Measurements from ENCODE around the gene ANK2.

DNA sequence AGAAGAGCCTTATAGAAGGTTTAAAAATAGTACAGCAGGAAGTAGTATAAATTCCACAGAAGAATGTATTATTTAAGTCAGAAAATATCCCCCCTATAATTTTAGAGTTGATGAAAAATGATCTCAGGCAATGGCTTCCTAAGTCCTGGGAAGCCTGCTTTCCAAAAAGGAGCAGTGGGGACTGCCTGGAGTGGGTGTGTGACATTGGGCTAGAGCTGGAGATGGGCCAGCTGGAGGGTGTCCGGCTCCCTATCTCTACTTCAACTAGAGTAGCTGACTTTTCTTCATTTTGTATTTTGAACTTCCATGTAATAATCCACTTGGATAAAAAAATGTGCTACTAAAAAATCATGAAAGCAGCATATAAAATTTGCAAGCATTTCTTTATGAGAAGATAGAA is 253.9 kb downstream of the ANK2 start:
- TF ChIP-seq, protein P1, sequence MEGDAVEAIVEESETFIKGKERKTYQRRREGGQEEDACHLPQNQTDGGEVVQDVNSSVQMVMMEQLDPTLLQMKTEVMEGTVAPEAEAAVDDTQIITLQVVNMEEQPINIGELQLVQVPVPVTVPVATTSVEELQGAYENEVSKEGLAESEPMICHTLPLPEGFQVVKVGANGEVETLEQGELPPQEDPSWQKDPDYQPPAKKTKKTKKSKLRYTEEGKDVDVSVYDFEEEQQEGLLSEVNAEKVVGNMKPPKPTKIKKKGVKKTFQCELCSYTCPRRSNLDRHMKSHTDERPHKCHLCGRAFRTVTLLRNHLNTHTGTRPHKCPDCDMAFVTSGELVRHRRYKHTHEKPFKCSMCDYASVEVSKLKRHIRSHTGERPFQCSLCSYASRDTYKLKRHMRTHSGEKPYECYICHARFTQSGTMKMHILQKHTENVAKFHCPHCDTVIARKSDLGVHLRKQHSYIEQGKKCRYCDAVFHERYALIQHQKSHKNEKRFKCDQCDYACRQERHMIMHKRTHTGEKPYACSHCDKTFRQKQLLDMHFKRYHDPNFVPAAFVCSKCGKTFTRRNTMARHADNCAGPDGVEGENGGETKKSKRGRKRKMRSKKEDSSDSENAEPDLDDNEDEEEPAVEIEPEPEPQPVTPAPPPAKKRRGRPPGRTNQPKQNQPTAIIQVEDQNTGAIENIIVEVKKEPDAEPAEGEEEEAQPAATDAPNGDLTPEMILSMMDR (conservative IDR thresholded peaks at IDR 0.05): no peak
- no peak for TF ChIP-seq ZFX (IDR thresholded peaks at IDR 0.05)
